Heart left ventricle (tissue), 16 donors: ENCODE results near the gene COL15A1. TPM values are rescaled to one million over a fixed set of nuclear protein-coding genes. Genes with fewer than 3 reads are reported as not detected.

Source experiments
- ATAC-seq, 4 donors: fragments of 200-7000 bp; cut with Tn5 transposase; one replicate each; pipeline ENCODE4 v1.9.1; 2020 to 2022; ENCODE audit warnings: moderate library complexity in 4 of 4, mild to moderate bottlenecking in 3 of 4, moderate number of reproducible peaks in 1 of 4
- DNase-seq, 5 donors: peaks; one replicate each; pipeline ENCODE4 v3.0.0-alpha.2; 2020
- H3K27ac ChIP-seq, 12 donors: fragments of 200-600 bp; sonication (generic) in 4 of 12; one replicate each; pipeline versions ENCODE4 v1.5.0 to v1.8.0; 2016 to 2022; ENCODE audit warnings: mild to moderate bottlenecking in 2 of 12
- H3K27me3 ChIP-seq, 9 donors: fragments of 200-600 bp; sonication (generic) in 2 of 9; one replicate each; pipeline versions ENCODE4 v1.5.1 to v1.8.0; 2016 to 2022; ENCODE audit warnings: mild to moderate bottlenecking in 3 of 9
- H3K36me3 ChIP-seq, 9 donors: fragments of 200-600 bp; sonication (generic) in 2 of 9; one replicate each; pipeline versions ENCODE4 v1.5.0 to v1.8.0; 2018 to 2022; ENCODE audit warnings: mild to moderate bottlenecking in 2 of 9
- H3K4me1 ChIP-seq, 12 donors: fragments of 200-600 bp; sonication (generic) in 4 of 12; one replicate each; pipeline versions ENCODE4 v1.5.0 to v1.8.0; 2016 to 2022; ENCODE audit warnings: mild to moderate bottlenecking in 3 of 12
- H3K4me3 ChIP-seq, 12 donors: fragments of 200-600 bp; sonication (generic) in 4 of 12; one replicate each; pipeline versions ENCODE4 v1.5.0 to v1.8.0; 2017 to 2022; ENCODE audit warnings: mild to moderate bottlenecking in 9 of 12, moderate library complexity in 4 of 12
- H3K9me3 ChIP-seq, 12 donors: fragments of 200-600 bp; sonication (generic) in 4 of 12; one replicate each; pipeline versions ENCODE4 v1.5.0 to v1.8.0; 2016 to 2022; ENCODE audit warnings: mild to moderate bottlenecking in 1 of 12
- POLR2A ChIP-seq, 2 donors: fragments of 450-650 bp; IDR thresholded peaks; one replicate each; pipeline ENCODE4 v1.6.1; 2017; ENCODE audit warnings: antibody characterized with exemption in 2 of 2, mild to moderate bottlenecking in 2 of 2, moderate library complexity in 2 of 2
- WGBS, 4 donors: extraction: QIAGEN DNeasy Blood & Tissue Kit in 2 of 4; methylation state at CpG; one replicate each; pipeline versions ENCODE4 v1.1.5 to v1.1.7; 2013 to 2018; 5-methylcytosine and 5-hydroxymethylcytosine counted together
- intact Hi-C, 10 donors: fragments of 100-400 bp; cut with DNase I; formaldehyde crosslinking; loops; one replicate each; pipeline versions ENCODE4 v1.11.1 to v1.14.2; 2022
- polyA plus RNA-seq, 2 donors: library from polyadenylated mRNA; stranded (reverse); fragments of 200-250 nt; gene quantifications; one replicate each; pipeline ENCODE4 v1.2.3, GENCODE V29; 2013
- total RNA-seq, 9 donors: library from RNA; depleted of rRNA in 2 of 9; stranded (reverse); fragments of >200 nt in 2 of 9; fragmentation: NEBNext Ultra II Directional in 3 of 9; extraction: Animal tissue kit (Norgen Biotek cat#: 25700) in 3 of 9; gene quantifications; one replicate each; pipeline versions ENCODE4 v1.1.0 to v1.2.4, GENCODE V29; 2016 to 2023
- TF ChIP-seq, protein P1 (sequence below), 12 donors: fragments of 200-600 bp; sonication (generic) in 4 of 12; IDR thresholded peaks; one replicate each; pipeline versions ENCODE4 v1.5.0 to v1.8.0; 2018 to 2022; ENCODE audit warnings: antibody characterized with exemption in 12 of 12, mild to moderate bottlenecking in 5 of 12
- donor health status: ischemic (EF 13 %, LVEDD 7.1; RV severe dilation, severe dysfunction).
- donor health status: healthy with polysubstance abuse.
- donor health status: DM: no; HTN: yes; CAD: no.
- donor health status: DM: no; HTN: no; CAD: no.
- donor health status: ischemic (EF 25% LVEDD 6.9; RV normal size, moderate dysfunction).
- donor health status: ischemic (EF 25% LVEDD 5.7; RV mildly dilated, moderate dysfunction).
- donor health status: healthy.
- donor health status: DM: yes; HTN: yes; CAD: no.
- donor health status: ischemic (EF 35%, LVEDD 5.7; RV mildly dilated, moderate dysfunction).
- donor health status: nonischemic (EF 11% LVEDD 7.7; RV severe dilation, severe dysfunction).
- donor health status: DM: yes; HTN: yes; CAD: no.
- donor health status: PGD.
- donor health status: ischemic (EF 29% LVEDD 5.4; RV normal size, mild dysfunction).
- donor health status: nonischemic (EF 23%, LVEDD 6.1; RV moderate dilation, normal function).

The COL15A1 gene
- total and polyA plus RNA-seq, 11 donors = 12.4 to 81.0 (median 38.8) TPM

DNA sequence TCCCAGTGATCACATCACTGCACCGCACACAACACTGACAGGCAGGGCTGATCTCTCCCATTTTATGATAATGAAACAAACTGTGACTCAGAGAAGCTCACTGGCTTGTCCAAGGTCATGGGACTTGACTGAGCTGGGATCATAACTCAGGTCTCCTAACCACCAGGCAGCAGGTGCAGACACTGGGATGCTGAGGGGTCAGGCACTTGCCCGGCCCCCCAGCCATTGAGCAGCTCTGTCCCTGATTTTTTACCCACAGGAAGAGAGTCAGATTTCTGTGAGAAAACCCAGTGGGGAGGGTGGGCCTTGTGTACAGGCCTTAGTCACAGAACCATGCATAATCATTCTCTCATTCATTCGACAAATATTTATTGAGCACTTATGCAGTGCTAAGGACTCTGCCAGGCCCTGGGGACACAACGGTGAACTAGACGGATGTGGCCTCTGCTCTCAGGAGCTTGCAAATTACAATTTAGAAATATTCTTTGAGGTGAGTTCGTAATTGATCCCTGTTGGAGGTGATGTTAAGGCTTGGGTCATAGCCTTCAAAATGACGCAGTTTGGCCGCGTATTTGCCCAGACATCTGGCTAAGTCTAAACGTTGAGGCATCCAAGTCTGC lies 106.7 kb downstream of the COL15A1 start:
- DNase-seq = no peak
- WGBS, 4 donors = 79 to 90% (median 85%) methylated on average over 10 of the region's 10 CpGs
- intact Hi-C loops = no loop called here
- peaks cover 0 to 98% (median 46%) of the 10 kb centered on the region in 9 donors for H3K36me3 ChIP-seq
- peaks cover 0 to 23% (median 0%) of the 10 kb centered on the region in 12 donors for H3K4me1 ChIP-seq
- H3K27me3 ChIP-seq = no peaks in the 10 kb centered on the region
- no peaks in the 10 kb centered on the region for H3K9me3 ChIP-seq
- H3K4me3 ChIP-seq = no peak overlapping the region
- TF ChIP-seq, protein P1, sequence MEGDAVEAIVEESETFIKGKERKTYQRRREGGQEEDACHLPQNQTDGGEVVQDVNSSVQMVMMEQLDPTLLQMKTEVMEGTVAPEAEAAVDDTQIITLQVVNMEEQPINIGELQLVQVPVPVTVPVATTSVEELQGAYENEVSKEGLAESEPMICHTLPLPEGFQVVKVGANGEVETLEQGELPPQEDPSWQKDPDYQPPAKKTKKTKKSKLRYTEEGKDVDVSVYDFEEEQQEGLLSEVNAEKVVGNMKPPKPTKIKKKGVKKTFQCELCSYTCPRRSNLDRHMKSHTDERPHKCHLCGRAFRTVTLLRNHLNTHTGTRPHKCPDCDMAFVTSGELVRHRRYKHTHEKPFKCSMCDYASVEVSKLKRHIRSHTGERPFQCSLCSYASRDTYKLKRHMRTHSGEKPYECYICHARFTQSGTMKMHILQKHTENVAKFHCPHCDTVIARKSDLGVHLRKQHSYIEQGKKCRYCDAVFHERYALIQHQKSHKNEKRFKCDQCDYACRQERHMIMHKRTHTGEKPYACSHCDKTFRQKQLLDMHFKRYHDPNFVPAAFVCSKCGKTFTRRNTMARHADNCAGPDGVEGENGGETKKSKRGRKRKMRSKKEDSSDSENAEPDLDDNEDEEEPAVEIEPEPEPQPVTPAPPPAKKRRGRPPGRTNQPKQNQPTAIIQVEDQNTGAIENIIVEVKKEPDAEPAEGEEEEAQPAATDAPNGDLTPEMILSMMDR (IDR thresholded peaks at IDR 0.05) = no peak
- no peak for TF ChIP-seq POLR2A (IDR thresholded peaks at IDR 0.05)
- peak in 2 of 4 donors; percentile 8 to 10 for ATAC-seq
- H3K27ac ChIP-seq = peak overlapping the region in 1 of 12 donors; percentile 15

DNA sequence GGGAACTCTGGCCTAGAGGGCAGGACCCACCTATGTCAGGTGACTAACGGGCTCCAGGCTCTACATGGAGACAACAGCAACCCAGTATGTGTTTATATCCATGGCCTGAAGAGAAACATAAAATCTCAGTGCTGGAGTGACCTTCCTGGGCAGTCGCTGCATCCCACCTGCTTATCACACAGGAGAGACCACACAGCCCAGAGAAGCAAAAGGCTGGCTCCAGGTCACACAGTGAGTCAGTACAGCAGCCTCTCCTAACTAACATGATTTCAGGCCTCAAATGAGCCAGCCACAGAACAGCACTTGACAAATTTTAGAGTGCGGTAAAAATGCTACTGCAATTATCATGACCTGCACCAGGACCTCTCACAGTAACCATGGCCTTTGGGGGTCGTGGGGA lies 107.2 kb downstream of the COL15A1 start:
- Histone ChIP-seq H3K36me3 (peaks cover 0 to 98% (median 51%) of the 10 kb centered on the region in 9 donors), H3K27ac (peak overlapping the region in 1 of 12 donors; percentile 15)

DNA sequence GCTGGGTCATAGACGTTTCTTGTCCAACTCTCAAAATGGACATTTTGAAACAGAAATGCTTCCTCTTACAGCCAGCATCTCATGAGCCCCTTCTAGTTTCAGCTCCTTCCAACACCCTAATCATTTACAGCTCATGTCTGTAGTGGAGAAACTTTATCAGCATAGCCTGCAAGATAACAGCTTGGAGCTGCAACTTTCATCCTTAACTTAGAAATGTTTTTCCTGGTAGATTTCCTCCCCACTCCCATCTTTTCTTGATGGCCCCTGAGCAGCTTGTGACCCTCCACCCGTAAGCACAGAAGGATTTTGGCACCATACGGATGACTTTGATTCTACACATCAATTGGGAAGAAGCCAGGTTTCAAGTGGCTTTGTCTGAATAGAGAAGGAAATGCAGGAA lies 107.7 kb downstream of the COL15A1 start:
- H3K27me3 ChIP-seq = no peaks in the 10 kb centered on the region
- no peak for TF ChIP-seq POLR2A (IDR thresholded peaks at IDR 0.05)
- TF ChIP-seq, protein P1 (IDR thresholded peaks at IDR 0.05) = no peak
- no peak overlapping the region for H3K4me3 ChIP-seq
- intact Hi-C loops = no loop called here
- no peak for DNase-seq
- no peak for ATAC-seq
- WGBS, 4 donors = 49 to 60% (median 53%) methylated on average over 3 of the region's 3 CpGs
- H3K4me1 ChIP-seq = peaks cover 0 to 32% (median 0%) of the 10 kb centered on the region in 12 donors
- peaks cover 0 to 98% (median 53%) of the 10 kb centered on the region in 9 donors for H3K36me3 ChIP-seq
- H3K9me3 ChIP-seq = no peaks in the 10 kb centered on the region
- peak overlapping the region in 1 of 12 donors; percentile 15 for H3K27ac ChIP-seq

More for the DNA sequence above, 107.2 kb downstream of the COL15A1 start:
- TF ChIP-seq POLR2A (IDR thresholded peaks at IDR 0.05) = no peak
- TF ChIP-seq, protein P1 (IDR thresholded peaks at IDR 0.05) = no peak
- Histone ChIP-seq H3K9me3 (no peaks in the 10 kb centered on the region), H3K27me3 (no peaks in the 10 kb centered on the region), H3K4me1 (peaks cover 0 to 28% (median 0%) of the 10 kb centered on the region in 12 donors), H3K4me3 (no peak overlapping the region)
- intact Hi-C loops = no loop called here
- ATAC-seq (peak in 2 of 4 donors; percentile 7 to 21), DNase-seq (no peak)
- 78 to 86% (median 81%) methylated on average over 4 of the region's 4 CpGs for WGBS, 4 donors

DNA sequence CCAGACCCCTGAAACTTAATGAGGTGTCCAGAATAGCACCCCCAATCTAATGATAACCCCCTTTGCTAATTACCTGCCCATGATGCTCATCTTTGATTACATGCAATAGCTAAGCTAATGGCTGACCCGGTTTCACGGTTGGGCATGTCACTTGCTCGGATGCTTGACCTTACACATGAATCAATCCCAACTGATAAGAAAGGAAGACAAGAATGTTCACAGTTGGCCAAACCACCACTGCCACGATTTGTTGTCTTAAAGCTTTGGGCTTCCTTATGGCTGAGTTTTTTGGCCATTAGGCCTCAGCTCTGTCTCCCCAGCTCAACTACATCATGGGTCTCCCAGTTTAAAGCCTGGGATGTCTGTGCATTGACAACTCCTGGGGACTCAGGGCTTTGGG lies 108.1 kb downstream of the COL15A1 start:
- ATAC-seq (no peak), DNase-seq (no peak)
- TF ChIP-seq, protein P1 (IDR thresholded peaks at IDR 0.05) = no peak
- no peak for TF ChIP-seq POLR2A (IDR thresholded peaks at IDR 0.05)
- Histone ChIP-seq H3K4me1 (peaks cover 0 to 37% (median 0%) of the 10 kb centered on the region in 12 donors), H3K27me3 (no peaks in the 10 kb centered on the region), H3K9me3 (no peaks in the 10 kb centered on the region), H3K4me3 (no peak overlapping the region), H3K36me3 (peaks cover 0 to 98% (median 53%) of the 10 kb centered on the region in 9 donors), H3K27ac (peak overlapping the region in 1 of 12 donors; percentile 63)
- intact Hi-C loops = no loop called here
- WGBS, 4 donors = 54 to 67% (median 62%) methylated on average over 4 of the region's 4 CpGs
